ENCODE measurements around the gene RANBP1. TPM values are rescaled to one million over a fixed set of nuclear protein-coding genes. Genes with fewer than 3 reads are reported as not detected.

Gene RANBP1
- total RNA-seq, 5 donors from 2014 or later (not counting 1 experiment from before 2014, with no cell fraction given), result 64.0 to 81.1 (median 75.4) TPM

GRCh38 chr22:20149257-20150250 lies 33.6 kb downstream of the RANBP1 start:
- DNase-seq, result no peak
- POLR2A ChIA-PET, result no interaction called here
- Histone ChIP-seq H3K4me1 (ENCODE audit: control insufficient read depth in 1 of 2, extremely low read depth in 1 of 2, insufficient read depth in 2 of 2, low read length in 2 of 2) (peaks cover 0 to 3% of the 10 kb centered on the region in 2 experiments), H3K9me3 (no peaks in the 10 kb centered on the region), H3K36me3 (ENCODE audit: control insufficient read depth in 2 of 2, extremely low read depth in 1 of 2, insufficient read depth in 1 of 2, low read length in 1 of 2) (peaks cover 0 to under 1% of the 10 kb centered on the region in 2 donors), H3K27me3 (replicated peaks in 1 of 2; ENCODE audit: control insufficient read depth in 2 of 2, extremely low read depth in 1 of 2, insufficient read depth in 2 of 2, low read length in 1 of 2) (peaks cover 0 to 7% of the 10 kb centered on the region in 2 experiments), H3K27ac (ENCODE audit: low read length) (no peak overlapping the region), H3K4me3 (ENCODE audit: control insufficient read depth in 1 of 2, extremely low read depth in 1 of 2, low read length in 1 of 2) (no peak overlapping the region)
- H3K36me3 Mint-ChIP-seq, result no peaks in the 10 kb centered on the region
- H3K27me3 Mint-ChIP-seq, result no peaks in the 10 kb centered on the region
- H3K27ac Mint-ChIP-seq, result no peak overlapping the region
- WGBS (ENCODE audit: insufficient coverage), result 68% methylated on average over 17 of the region's 32 CpGs
- CTCF ChIA-PET, result no interaction called here
- no peaks in the 10 kb centered on the region for H3K9me3 Mint-ChIP-seq
- ATAC-seq (replicated peaks in 1 of 4), result no peak
- no peak overlapping the region for H3K4me3 Mint-ChIP-seq
- no peaks in the 10 kb centered on the region for H3K4me1 Mint-ChIP-seq

- Histone ChIP-seq H3K36me3 (ENCODE audit: control insufficient read depth in 2 of 2, extremely low read depth in 1 of 2, insufficient read depth in 1 of 2, low read length in 1 of 2) (no peaks in the 10 kb centered on the region), H3K9me3 (no peaks in the 10 kb centered on the region), H3K4me1 (ENCODE audit: control insufficient read depth in 1 of 2, extremely low read depth in 1 of 2, insufficient read depth in 2 of 2, low read length in 2 of 2) (peaks cover 0 to 14% of the 10 kb centered on the region in 2 experiments), H3K27me3 (replicated peaks in 1 of 2; ENCODE audit: control insufficient read depth in 2 of 2, extremely low read depth in 1 of 2, insufficient read depth in 2 of 2, low read length in 1 of 2) (peaks cover 0 to 16% of the 10 kb centered on the region in 2 experiments), H3K4me3 (ENCODE audit: control insufficient read depth in 1 of 2, extremely low read depth in 1 of 2, low read length in 1 of 2) (no peak within 1 kb of the TSS), H3K27ac (ENCODE audit: low read length) (no peak within 1 kb of the TSS)
- 75% methylated on average over 7 of the region's 14 CpGs for whole genome bisulfite sequencing (ENCODE audit: insufficient coverage)
- Mint-ChIP-seq H3K9me3 (no peaks in the 10 kb centered on the region), H3K36me3 (no peaks in the 10 kb centered on the region), H3K4me1 (no peaks in the 10 kb centered on the region), H3K27ac (no peak within 1 kb of the TSS), H3K4me3 (no peak within 1 kb of the TSS), H3K27me3 (no peaks in the 10 kb centered on the region)
- ATAC-seq (replicated peaks in 1 of 4) (no peak), DNase-seq (no peak)
- CTCF ChIA-PET, result interaction anchor here (0.6 to 0.7 kb wide), 2 partner anchors 118 to 311 kb away, joined by 4 to 5 read pairs; no protein-coding TSS in a partner anchor
- POLR2A ChIA-PET, result no interaction called here
Observed at GRCh38 chr22:20150381-20151275, 34.7 kb downstream of the RANBP1 start, which contains the start of gene CCDC188. Gene CCDC188, minus strand, starts transcription at chr22:20151055. Its CDS starts 69 bp downstream, at chr22:20150986.

GRCh38 chr22:20151276-20151588 lies 35.3 kb downstream of the RANBP1 start:
- Histone ChIP-seq H3K4me3 (ENCODE audit: control insufficient read depth in 1 of 2, extremely low read depth in 1 of 2, low read length in 1 of 2) (no peak overlapping the region), H3K9me3 (no peaks in the 10 kb centered on the region), H3K27me3 (replicated peaks in 1 of 2; ENCODE audit: control insufficient read depth in 2 of 2, extremely low read depth in 1 of 2, insufficient read depth in 2 of 2, low read length in 1 of 2) (peaks cover 0 to 22% of the 10 kb centered on the region in 2 experiments), H3K27ac (ENCODE audit: low read length) (no peak overlapping the region), H3K4me1 (ENCODE audit: control insufficient read depth in 1 of 2, extremely low read depth in 1 of 2, insufficient read depth in 2 of 2, low read length in 2 of 2) (peaks cover 0 to 15% of the 10 kb centered on the region in 2 experiments), H3K36me3 (ENCODE audit: control insufficient read depth in 2 of 2, extremely low read depth in 1 of 2, insufficient read depth in 1 of 2, low read length in 1 of 2) (no peaks in the 10 kb centered on the region)
- DNase-seq (no peak), ATAC-seq (replicated peaks in 1 of 4) (no peak)
- Mint-ChIP-seq H3K27ac (no peak overlapping the region), H3K27me3 (no peaks in the 10 kb centered on the region), H3K9me3 (no peaks in the 10 kb centered on the region), H3K36me3 (no peaks in the 10 kb centered on the region), H3K4me1 (no peaks in the 10 kb centered on the region), H3K4me3 (no peak overlapping the region)
- ChIA-PET POLR2A (no interaction called here), CTCF (interaction anchor here (0.6 to 0.7 kb wide), 2 partner anchors 118 to 311 kb away, joined by 4 to 5 read pairs; no protein-coding TSS in a partner anchor)
- 100% methylated on average over 2 of the region's 4 CpGs for WGBS (ENCODE audit: insufficient coverage)

- POLR2A ChIA-PET, result no interaction called here
Observed at GRCh38 chr22:20152464-20152890, 36.6 kb downstream of the RANBP1 start.

GRCh38 chr22:20153945-20154344 lies 38.0 kb downstream of the RANBP1 start:
- DNase-seq (no peak), ATAC-seq (replicated peaks in 1 of 4) (no peak)
- H3K4me1 ChIP-seq (ENCODE audit: control insufficient read depth in 1 of 2, extremely low read depth in 1 of 2, insufficient read depth in 2 of 2, low read length in 2 of 2), result peaks cover 0 to 24% of the 10 kb centered on the region in 2 experiments
- CTCF ChIA-PET, result interaction anchor here in 1 of 2 donors (0.7 kb wide), 1 partner anchor 217 kb away, joined by 4 read pairs; no protein-coding TSS in a partner anchor
- H3K27me3 ChIP-seq (replicated peaks in 1 of 2; ENCODE audit: control insufficient read depth in 2 of 2, extremely low read depth in 1 of 2, insufficient read depth in 2 of 2, low read length in 1 of 2), result peaks cover 0 to 49% of the 10 kb centered on the region in 2 experiments
- no peaks in the 10 kb centered on the region for H3K36me3 ChIP-seq (ENCODE audit: control insufficient read depth in 2 of 2, extremely low read depth in 1 of 2, insufficient read depth in 1 of 2, low read length in 1 of 2)
- POLR2A ChIA-PET, result no interaction called here
- Mint-ChIP-seq H3K9me3 (no peaks in the 10 kb centered on the region), H3K27ac (no peak overlapping the region), H3K27me3 (peaks cover 0 to 5% of the 10 kb centered on the region in 2 donors), H3K4me3 (no peak overlapping the region), H3K36me3 (no peaks in the 10 kb centered on the region), H3K4me1 (peaks cover 0 to 3% (median 2%) of the 10 kb centered on the region in 3 donors)
- no peak overlapping the region for H3K27ac ChIP-seq (ENCODE audit: low read length)
- 91% methylated on average over 14 of the region's 16 CpGs for WGBS (ENCODE audit: insufficient coverage)
- no peak overlapping the region for H3K4me3 ChIP-seq (ENCODE audit: control insufficient read depth in 1 of 2, extremely low read depth in 1 of 2, low read length in 1 of 2)
- no peaks in the 10 kb centered on the region for H3K9me3 ChIP-seq

More at GRCh38 chr22:20152464-20152890, 36.6 kb downstream of the RANBP1 start:
- no peaks in the 10 kb centered on the region for H3K9me3 ChIP-seq
- H3K9me3 Mint-ChIP-seq, result no peaks in the 10 kb centered on the region
- no peak for DNase-seq
- peaks cover 0 to 35% of the 10 kb centered on the region in 2 experiments for H3K27me3 ChIP-seq (replicated peaks in 1 of 2; ENCODE audit: control insufficient read depth in 2 of 2, extremely low read depth in 1 of 2, insufficient read depth in 2 of 2, low read length in 1 of 2)
- no peak overlapping the region for H3K27ac ChIP-seq (ENCODE audit: low read length)
- CTCF ChIA-PET, result no interaction called here
- H3K27ac Mint-ChIP-seq, result no peak overlapping the region
- 86% methylated on average over 13 of the region's 14 CpGs for WGBS (ENCODE audit: insufficient coverage)
- H3K36me3 ChIP-seq (ENCODE audit: control insufficient read depth in 2 of 2, extremely low read depth in 1 of 2, insufficient read depth in 1 of 2, low read length in 1 of 2), result no peaks in the 10 kb centered on the region
- peaks cover 0 to 24% of the 10 kb centered on the region in 2 experiments for H3K4me1 ChIP-seq (ENCODE audit: control insufficient read depth in 1 of 2, extremely low read depth in 1 of 2, insufficient read depth in 2 of 2, low read length in 2 of 2)
- H3K27me3 Mint-ChIP-seq, result peaks cover 0 to 5% of the 10 kb centered on the region in 2 donors
- H3K4me1 Mint-ChIP-seq, result peaks cover 0 to 3% (median 2%) of the 10 kb centered on the region in 3 donors
- ATAC-seq (replicated peaks in 1 of 4), result no peak
- no peak overlapping the region for H3K4me3 ChIP-seq (ENCODE audit: control insufficient read depth in 1 of 2, extremely low read depth in 1 of 2, low read length in 1 of 2)
- H3K4me3 Mint-ChIP-seq, result no peak overlapping the region
- no peaks in the 10 kb centered on the region for H3K36me3 Mint-ChIP-seq
